Body of pancreas (tissue), 4 donors: Measurements from ENCODE around the gene SDE2. TPM values are rescaled to one million over a fixed set of nuclear protein-coding genes. Genes with fewer than 3 reads are reported as not detected.
A peak's percentile ranks its signal among the peaks of the same experiment; 100 is the strongest.

Source experiments
- ATAC-seq: fragments of 150-250 bp; one replicate; pipeline ENCODE4 v1.9.1; 2016
- DNase-seq, 4 donors: peaks; one replicate each; pipeline ENCODE4 v3.0.0-alpha.2; 2019
- H3K27ac ChIP-seq, 4 donors: fragments of 200-600 bp; sonication (generic); 1 replicate in 3 of 4; 2 replicates in 1 of 4; pipeline versions ENCODE4 v1.5.1 to v1.6.1; 2016 to 2019; ENCODE audit warnings: mild to moderate bottlenecking in 1 of 4, mixed read lengths in 1 of 4, moderate library complexity in 1 of 4
- H3K27me3 ChIP-seq, 2 donors: fragments of 200-600 bp; sonication (generic); one replicate each; pipeline ENCODE4 v1.6.0; 2016; ENCODE audit warnings: mild to moderate bottlenecking in 1 of 2
- H3K36me3 ChIP-seq, 2 donors: fragments of 200-600 bp; sonication (generic); replicated peaks in 1 of 2; 2 replicates each; pipeline ENCODE4 v1.5.1; 2016; ENCODE audit warnings: low read depth in 2 of 2; ENCODE audit not compliant: insufficient read depth in 1 of 2
- H3K4me1 ChIP-seq: fragments of 200-600 bp; sonication (generic); one replicate; pipeline ENCODE4 v1.6.0; 2016
- H3K4me3 ChIP-seq, 2 donors: fragments of 200-600 bp; sonication (generic); 1 replicate in 1 of 2; 2 replicates in 1 of 2; pipeline ENCODE4 v1.5.1; 2016 to 2019
- H3K9me3 ChIP-seq, 3 donors: fragments of 200-600 bp; sonication (generic); 1 replicate in 2 of 3; 2 replicates in 1 of 3; pipeline ENCODE4 v1.5.1; 2016
- CTCF ChIP-seq, 7 experiments: fragments of 450-650 bp in 4 of 7; fragments of 200-600 bp in 3 of 7; sonication (generic) in 3 of 7; IDR thresholded peaks; one replicate each; pipeline ENCODE4 v1.5.1; 2016 to 2019; ENCODE audit warnings: antibody characterized with exemption in 7 of 7
- POLR2A ChIP-seq, 3 donors: fragments of 450-650 bp; IDR thresholded peaks; one replicate each; pipeline ENCODE4 v1.6.1; 2016; ENCODE audit warnings: antibody characterized with exemption in 3 of 3, mild to moderate bottlenecking in 2 of 3
- WGBS, 2 donors: methylation state at CpG; one replicate each; pipeline ENCODE4 v1.1.5; 2017; 5-methylcytosine and 5-hydroxymethylcytosine counted together
- intact Hi-C: fragments of 100-400 bp; cut with DNase I; formaldehyde crosslinking; loops from one replicate; pipeline ENCODE4 v1.15.1; 2023
- total RNA-seq, 2 donors: library from RNA; depleted of rRNA; stranded (reverse); fragments of >200 nt; gene quantifications; one replicate each; pipeline ENCODE4 v1.1.0, GENCODE V29; 2016

Gene SDE2
- total RNA-seq, 2 donors from 2014 or later = 11.9 to 13.7 TPM

- intact Hi-C loops = no loop called here
- H3K4me1 ChIP-seq = peaks cover 5% of the 10 kb centered on the region
- TF ChIP-seq CTCF (IDR thresholded peaks at IDR 0.05) = no peak
- TF ChIP-seq POLR2A (IDR thresholded peaks at IDR 0.05) = no peak
- H3K27ac ChIP-seq = no peak overlapping the region
- 79 to 96% methylated on average over 3 to 4 of the region's 4 CpGs for WGBS, 2 donors
- ATAC-seq (no peak), DNase-seq (no peak)
- no peaks in the 10 kb centered on the region for H3K27me3 ChIP-seq
- H3K9me3 ChIP-seq = no peaks in the 10 kb centered on the region
- H3K36me3 ChIP-seq = no peaks in the 10 kb centered on the region
- H3K4me3 ChIP-seq = no peak overlapping the region
These were observed 45.5 kb upstream of the SDE2 start for GRCh38 chr1:226044514-226045101.

DNA sequence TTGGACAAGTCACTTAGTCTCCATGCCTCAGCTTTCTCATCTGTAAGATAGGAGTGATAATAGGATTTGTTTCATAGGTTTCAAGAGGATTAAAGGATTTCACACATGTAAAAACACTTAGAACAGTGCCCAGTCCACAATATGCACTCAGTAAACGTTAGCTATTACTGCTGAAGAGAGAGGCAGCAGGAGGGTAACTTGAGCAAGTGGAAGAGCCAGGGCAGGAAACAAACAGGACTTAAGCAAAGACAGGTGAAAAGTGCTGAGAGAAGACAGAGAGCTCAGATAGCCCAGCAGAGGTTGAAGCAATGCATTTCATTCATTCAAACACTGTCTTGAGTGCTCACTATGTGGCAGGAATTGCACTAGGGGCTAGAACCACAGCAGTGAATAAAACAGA, 42.3 kb upstream of the SDE2 start:
- Histone ChIP-seq H3K27ac (no peak overlapping the region), H3K36me3 (no peaks in the 10 kb centered on the region), H3K4me1 (no peaks in the 10 kb centered on the region), H3K9me3 (no peaks in the 10 kb centered on the region), H3K4me3 (no peak overlapping the region), H3K27me3 (no peaks in the 10 kb centered on the region)
- DNase-seq (no peak), ATAC-seq (no peak)
- TF ChIP-seq CTCF (IDR thresholded peaks at IDR 0.05) = no peak
- TF ChIP-seq POLR2A (IDR thresholded peaks at IDR 0.05) = no peak
- 21 to 25% methylated on average over 1 of the region's 1 CpG for WGBS, 2 donors
- intact Hi-C loops = no loop called here

GRCh38 chr1:226038661-226039060, 39.5 kb upstream of the SDE2 start:
- WGBS, 2 donors = 86 to 94% methylated on average over 1 of the region's 1 CpG
- DNase-seq (no peak), ATAC-seq (no peak)
- TF ChIP-seq POLR2A (IDR thresholded peaks at IDR 0.05) = no peak
- TF ChIP-seq CTCF (IDR thresholded peaks at IDR 0.05) = no peak
- Histone ChIP-seq H3K27ac (no peak overlapping the region), H3K4me1 (no peaks in the 10 kb centered on the region), H3K36me3 (no peaks in the 10 kb centered on the region), H3K9me3 (no peaks in the 10 kb centered on the region), H3K4me3 (no peak overlapping the region), H3K27me3 (no peaks in the 10 kb centered on the region)
- intact Hi-C loops = no loop called here

DNA sequence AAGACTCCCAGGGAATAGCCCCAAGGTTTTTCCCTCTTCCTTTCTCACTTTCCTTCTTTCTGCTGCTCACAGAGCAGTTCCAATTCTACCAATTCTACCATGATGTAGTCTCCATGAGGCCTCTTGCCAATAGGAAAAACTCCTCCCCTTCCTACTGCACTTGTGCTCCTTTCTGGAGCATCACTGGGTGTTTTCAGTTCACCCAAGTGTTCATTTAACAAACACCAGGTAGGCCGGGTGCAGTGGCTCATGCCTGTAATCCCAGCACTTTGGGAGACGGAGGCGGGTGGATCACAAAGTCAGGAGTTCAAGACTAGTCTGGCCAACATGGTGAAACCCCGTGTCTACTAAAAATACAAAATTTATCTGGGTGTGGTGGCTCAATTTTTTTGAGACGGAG, 36.8 kb upstream of the SDE2 start:
- no peaks in the 10 kb centered on the region for H3K4me1 ChIP-seq
- H3K9me3 ChIP-seq = no peaks in the 10 kb centered on the region
- H3K27me3 ChIP-seq = no peaks in the 10 kb centered on the region
- no peak overlapping the region for H3K4me3 ChIP-seq
- WGBS, 2 donors = 94 to 100% methylated on average over 3 to 5 of the region's 5 CpGs
- intact Hi-C loops = no loop called here
- no peak for ATAC-seq
- H3K36me3 ChIP-seq = no peaks in the 10 kb centered on the region
- DNase-seq = no peak
- no peak overlapping the region for H3K27ac ChIP-seq
- TF ChIP-seq CTCF (IDR thresholded peaks at IDR 0.05) (no peak), POLR2A (IDR thresholded peaks at IDR 0.05) (no peak)

GRCh38 chr1:226034482-226034881, 35.3 kb upstream of the SDE2 start:
- WGBS, 2 donors = 37 to 88% methylated on average over 6 of the region's 6 CpGs
- peak; percentile 32 to 84 (median 66) for DNase-seq
- TF ChIP-seq CTCF (IDR thresholded peaks at IDR 0.05) (no peak), POLR2A (IDR thresholded peaks at IDR 0.05) (peak in 1 of 3 donors; percentile 47)
- ATAC-seq = peak; percentile 68
- intact Hi-C loops = no loop called here
- H3K36me3 ChIP-seq = no peaks in the 10 kb centered on the region
- peak overlapping the region in 1 of 4 donors; percentile 76 for H3K27ac ChIP-seq
- no peak overlapping the region for H3K4me3 ChIP-seq
- H3K4me1 ChIP-seq = peaks cover 1% of the 10 kb centered on the region
- H3K27me3 ChIP-seq = no peaks in the 10 kb centered on the region
- no peaks in the 10 kb centered on the region for H3K9me3 ChIP-seq
